ENCODE data around the gene LRTM2.

GRCh38 chr12:1855241-1855640, 34.9 kb downstream of the LRTM2 start:
- TF ChIP-seq, protein P1, sequence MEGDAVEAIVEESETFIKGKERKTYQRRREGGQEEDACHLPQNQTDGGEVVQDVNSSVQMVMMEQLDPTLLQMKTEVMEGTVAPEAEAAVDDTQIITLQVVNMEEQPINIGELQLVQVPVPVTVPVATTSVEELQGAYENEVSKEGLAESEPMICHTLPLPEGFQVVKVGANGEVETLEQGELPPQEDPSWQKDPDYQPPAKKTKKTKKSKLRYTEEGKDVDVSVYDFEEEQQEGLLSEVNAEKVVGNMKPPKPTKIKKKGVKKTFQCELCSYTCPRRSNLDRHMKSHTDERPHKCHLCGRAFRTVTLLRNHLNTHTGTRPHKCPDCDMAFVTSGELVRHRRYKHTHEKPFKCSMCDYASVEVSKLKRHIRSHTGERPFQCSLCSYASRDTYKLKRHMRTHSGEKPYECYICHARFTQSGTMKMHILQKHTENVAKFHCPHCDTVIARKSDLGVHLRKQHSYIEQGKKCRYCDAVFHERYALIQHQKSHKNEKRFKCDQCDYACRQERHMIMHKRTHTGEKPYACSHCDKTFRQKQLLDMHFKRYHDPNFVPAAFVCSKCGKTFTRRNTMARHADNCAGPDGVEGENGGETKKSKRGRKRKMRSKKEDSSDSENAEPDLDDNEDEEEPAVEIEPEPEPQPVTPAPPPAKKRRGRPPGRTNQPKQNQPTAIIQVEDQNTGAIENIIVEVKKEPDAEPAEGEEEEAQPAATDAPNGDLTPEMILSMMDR (conservative IDR thresholded peaks at IDR 0.05; ENCODE audit: low read length): no peak
- no peak for TF ChIP-seq EZH2phosphoT487 (IDR thresholded peaks at IDR 0.05; ENCODE audit: borderline replicate concordance)
